H9 (cell line): ENCODE data around the gene SKAP1. TPM values are rescaled to one million over a fixed set of nuclear protein-coding genes. Genes with fewer than 3 reads are reported as not detected.

Source experiments
- DNase-seq: peaks from one replicate; pipeline ENCODE4 v3.0.0-alpha.2; 2017
- H2AFZ ChIP-seq: one replicate; pipeline ENCODE4 v1.6.1; 2013; ENCODE audit warnings: mild to moderate bottlenecking, low read length, control low read depth, moderate library complexity
- H2AK5ac ChIP-seq: 2 replicates; pipeline ENCODE4 v1.6.1; 2013; ENCODE audit warnings: low read length, control low read depth, mixed read lengths; ENCODE audit not compliant: insufficient read length
- H2BK120ac ChIP-seq: one replicate; pipeline ENCODE4 v1.6.1; 2013; ENCODE audit warnings: low read depth, mild to moderate bottlenecking, low read length, control low read depth, inconsistent platforms; ENCODE audit not compliant: poor library complexity, severe bottlenecking
- H2BK12ac ChIP-seq: 2 replicates; pipeline ENCODE4 v1.6.1; 2013; ENCODE audit warnings: low read length, control low read depth, mixed read lengths, low read depth; ENCODE audit not compliant: insufficient read length
- H2BK15ac ChIP-seq: 2 replicates; pipeline ENCODE4 v1.6.1; 2013; ENCODE audit warnings: low read depth, low read length, control low read depth
- H2BK20ac ChIP-seq: one replicate; pipeline ENCODE4 v1.6.1; 2013; ENCODE audit warnings: low read depth, mild to moderate bottlenecking, low read length, control low read depth, inconsistent platforms; ENCODE audit not compliant: poor library complexity, severe bottlenecking
- H2BK5ac ChIP-seq: 2 replicates; pipeline ENCODE4 v1.6.1; 2013; ENCODE audit warnings: low read length, control low read depth, mixed read lengths; ENCODE audit not compliant: insufficient read length
- H3K14ac ChIP-seq: 2 replicates; pipeline ENCODE4 v1.6.1; 2013; ENCODE audit warnings: low read length, control low read depth; ENCODE audit not compliant: insufficient read depth
- H3K18ac ChIP-seq: 2 replicates; pipeline ENCODE4 v1.6.1; 2013; ENCODE audit warnings: low read depth, mild to moderate bottlenecking, mixed read lengths, low read length, control low read depth; ENCODE audit not compliant: insufficient read length
- H3K23ac ChIP-seq: 2 replicates; pipeline ENCODE4 v1.6.1; 2013; ENCODE audit warnings: low read length, control low read depth, mixed read lengths, low read depth; ENCODE audit not compliant: insufficient read length
- H3K23me2 ChIP-seq: 2 replicates; pipeline ENCODE4 v1.6.1; 2013; ENCODE audit warnings: low read depth, mild to moderate bottlenecking, mixed read lengths, low read length, control low read depth; ENCODE audit not compliant: insufficient read length, poor library complexity, severe bottlenecking
- H3K27ac ChIP-seq: 2 replicates; pipeline ENCODE4 v1.5.1; 2013; ENCODE audit warnings: low read length, control low read depth, mixed read lengths, low read depth; ENCODE audit not compliant: insufficient read length
- H3K27me3 ChIP-seq: 2 replicates; pipeline ENCODE4 v1.6.1; 2013; ENCODE audit warnings: low read length, control low read depth, inconsistent platforms; ENCODE audit not compliant: insufficient read depth
- H3K4ac ChIP-seq: 2 replicates; pipeline ENCODE4 v1.6.1; 2013; ENCODE audit warnings: low read depth, mild to moderate bottlenecking, control low read depth, inconsistent platforms, low read length, moderate library complexity
- H3K4me1 ChIP-seq: 2 replicates; pipeline ENCODE4 v1.6.1; 2013; ENCODE audit warnings: low read length, control low read depth, inconsistent platforms; ENCODE audit not compliant: insufficient read depth
- H3K4me2 ChIP-seq: 2 replicates; pipeline ENCODE4 v1.6.1; 2013; ENCODE audit warnings: low read length, control low read depth, mixed read lengths; ENCODE audit not compliant: insufficient read length, insufficient read depth
- H3K56ac ChIP-seq: 2 replicates; pipeline ENCODE4 v1.6.1; 2013; ENCODE audit warnings: low read depth, mild to moderate bottlenecking, mixed read lengths, low read length, control low read depth; ENCODE audit not compliant: insufficient read length
- H3K79me1 ChIP-seq: 2 replicates; pipeline ENCODE4 v1.6.1; 2013; ENCODE audit warnings: low read depth, mild to moderate bottlenecking, moderate library complexity, low read length, control low read depth, inconsistent platforms; ENCODE audit not compliant: insufficient read depth, poor library complexity, severe bottlenecking
- H3K79me2 ChIP-seq: 2 replicates; pipeline ENCODE4 v1.6.1; 2013; ENCODE audit warnings: low read length, control low read depth, inconsistent platforms; ENCODE audit not compliant: insufficient read depth
- H3K9ac ChIP-seq: 2 replicates; pipeline ENCODE4 v1.6.1; 2013; ENCODE audit warnings: low read length, control low read depth, mixed read lengths; ENCODE audit not compliant: insufficient read length; ENCODE audit errors: extremely low read depth
- H3K9me3 ChIP-seq: one replicate; pipeline ENCODE4 v1.6.1; 2013; ENCODE audit warnings: low read depth, low read length, inconsistent platforms; ENCODE audit not compliant: control insufficient read depth
- H3T11ph ChIP-seq: one replicate; pipeline ENCODE4 v1.6.1; 2013; ENCODE audit warnings: mild to moderate bottlenecking, low read length, control low read depth, inconsistent platforms
- H4K20me1 ChIP-seq: one replicate; pipeline ENCODE4 v1.6.1; 2013; ENCODE audit not compliant: control insufficient read depth, insufficient read length, insufficient read depth
- H4K5ac ChIP-seq: 2 replicates; pipeline ENCODE4 v1.6.1; 2013; ENCODE audit warnings: low read depth, mild to moderate bottlenecking, mixed read lengths, low read length, control low read depth; ENCODE audit not compliant: insufficient read length
- H4K8ac ChIP-seq: replicated peaks from 2 replicates; pipeline ENCODE4 v1.6.1; 2013; ENCODE audit warnings: low read length, control low read depth, mixed read lengths, low read depth; ENCODE audit not compliant: insufficient read length
- H4K91ac ChIP-seq: 2 replicates; pipeline ENCODE4 v1.6.1; 2013; ENCODE audit warnings: low read depth, mild to moderate bottlenecking, moderate library complexity, mixed read lengths, low read length, control low read depth; ENCODE audit not compliant: insufficient read length
- H3K27ac Mint-ChIP-seq, 3 experiments: 2 replicates in 2 of 3; 3 replicates in 1 of 3; pipeline ENCODE4 v1.8.0; 2020 to 2021; ENCODE audit warnings: mixed read lengths in 3 of 3, mild to moderate bottlenecking in 1 of 3, moderate library complexity in 1 of 3
- H3K27me3 Mint-ChIP-seq: 2 replicates; pipeline ENCODE4 v1.8.0; 2021; ENCODE audit warnings: low read depth, mild to moderate bottlenecking, moderate library complexity, mixed read lengths
- H3K36me3 Mint-ChIP-seq, 3 experiments: 2 replicates in 2 of 3; 3 replicates in 1 of 3; pipeline ENCODE4 v1.8.0; 2020 to 2021; ENCODE audit warnings: low read depth in 3 of 3, mixed read lengths in 3 of 3; ENCODE audit not compliant: insufficient read depth in 1 of 3
- H3K4me1 Mint-ChIP-seq, 2 experiments: 2 replicates each; pipeline ENCODE4 v1.8.0; 2020; ENCODE audit warnings: mixed read lengths in 2 of 2
- H3K4me3 Mint-ChIP-seq, 2 experiments: 2 replicates in 1 of 2; 3 replicates in 1 of 2; pipeline ENCODE4 v1.8.0; 2020 to 2021; ENCODE audit warnings: mild to moderate bottlenecking in 2 of 2, mixed read lengths in 2 of 2, moderate library complexity in 1 of 2
- H3K9me3 Mint-ChIP-seq, 2 experiments: 2 replicates in 1 of 2; 3 replicates in 1 of 2; pipeline ENCODE4 v1.8.0; 2020; ENCODE audit warnings: mild to moderate bottlenecking in 2 of 2, mixed read lengths in 2 of 2, moderate library complexity in 1 of 2
- WGBS: extraction: QIAGEN DNeasy Blood & Tissue Kit; methylation state at CpG from one replicate; pipeline ENCODE4 v1.1.7; 2013; ENCODE audit warnings: missing lambda C conversion rate, low lambda C conversion rate, mixed read lengths; ENCODE audit not compliant: insufficient read length; ENCODE audit errors: extremely low coverage; 5-methylcytosine and 5-hydroxymethylcytosine counted together
- total RNA-seq: library from RNA; stranded (reverse); gene quantifications from 2 replicates; pipeline ENCODE4 v1.2.1, GENCODE V29; 2021
- TF ChIP-seq, protein P1 (sequence below): fragments of 200-600 bp; sonication (generic); conservative IDR thresholded peaks from 3 replicates; pipeline ENCODE4 v1.8.0; 2021; ENCODE audit warnings: antibody characterized with exemption, mild to moderate bottlenecking

The SKAP1 gene
- total RNA-seq, 1 experiment from 2014 or later, result not detected

DNA sequence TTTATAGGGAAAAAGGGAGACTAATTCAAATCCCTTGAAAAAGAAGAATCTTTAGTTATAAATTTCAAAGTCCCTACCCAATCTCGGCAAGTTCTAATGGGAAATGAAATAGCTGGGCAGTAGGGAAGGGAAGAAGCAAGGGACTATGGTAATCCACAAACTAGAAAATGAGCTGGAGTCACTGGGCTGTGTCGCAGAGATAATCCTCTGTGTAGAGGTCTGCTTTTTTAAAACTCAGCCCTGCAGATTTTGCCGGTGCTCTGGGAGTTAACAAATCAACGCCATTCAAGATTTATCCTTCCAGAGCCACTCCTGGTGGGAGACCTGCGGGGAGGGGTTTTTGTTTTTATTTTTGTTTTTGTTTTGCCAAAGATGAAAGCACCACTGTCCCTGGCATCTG is 301.6 kb downstream of the SKAP1 start:
- no peak overlapping the region for H3K27ac ChIP-seq
- peaks cover 9 to 16% of the 10 kb centered on the region in 2 experiments for H3K4me1 Mint-ChIP-seq
- no peak overlapping the region for H3T11ph ChIP-seq

More for the DNA sequence above, 301.6 kb downstream of the SKAP1 start:
- no peak overlapping the region for H3K14ac ChIP-seq
- H3K23ac ChIP-seq, result no peak overlapping the region
- Mint-ChIP-seq H3K4me3 (no peak overlapping the region), H3K27ac (no peak overlapping the region), H3K27me3 (no peaks in the 10 kb centered on the region), H3K36me3 (peaks cover 0 to 11% (median 6%) of the 10 kb centered on the region in 3 experiments; a peak in 4 of 7 replicates), H3K9me3 (no peaks in the 10 kb centered on the region; a peak in 1 of 5 replicates)
- no peak overlapping the region for H4K8ac ChIP-seq
- no peaks in the 10 kb centered on the region for H3K9me3 ChIP-seq
- DNase-seq, result no peak
- no peaks in the 10 kb centered on the region for H3K79me1 ChIP-seq
- no peak overlapping the region for H2AK5ac ChIP-seq
- H4K20me1 ChIP-seq, result no peaks in the 10 kb centered on the region
- no peak overlapping the region for H2BK5ac ChIP-seq
- H2BK12ac ChIP-seq, result no peak overlapping the region
- no peak overlapping the region for H3K18ac ChIP-seq
- no peak overlapping the region for H2AFZ ChIP-seq
- H2BK15ac ChIP-seq, result no peak overlapping the region
- H4K5ac ChIP-seq, result no peak overlapping the region
- no peaks in the 10 kb centered on the region for H3K79me2 ChIP-seq
- H3K56ac ChIP-seq, result no peak overlapping the region
- WGBS, result no CpG with 5 or more reads among the region's 5 CpGs
- no peak overlapping the region for H4K91ac ChIP-seq
- TF ChIP-seq, protein P1, sequence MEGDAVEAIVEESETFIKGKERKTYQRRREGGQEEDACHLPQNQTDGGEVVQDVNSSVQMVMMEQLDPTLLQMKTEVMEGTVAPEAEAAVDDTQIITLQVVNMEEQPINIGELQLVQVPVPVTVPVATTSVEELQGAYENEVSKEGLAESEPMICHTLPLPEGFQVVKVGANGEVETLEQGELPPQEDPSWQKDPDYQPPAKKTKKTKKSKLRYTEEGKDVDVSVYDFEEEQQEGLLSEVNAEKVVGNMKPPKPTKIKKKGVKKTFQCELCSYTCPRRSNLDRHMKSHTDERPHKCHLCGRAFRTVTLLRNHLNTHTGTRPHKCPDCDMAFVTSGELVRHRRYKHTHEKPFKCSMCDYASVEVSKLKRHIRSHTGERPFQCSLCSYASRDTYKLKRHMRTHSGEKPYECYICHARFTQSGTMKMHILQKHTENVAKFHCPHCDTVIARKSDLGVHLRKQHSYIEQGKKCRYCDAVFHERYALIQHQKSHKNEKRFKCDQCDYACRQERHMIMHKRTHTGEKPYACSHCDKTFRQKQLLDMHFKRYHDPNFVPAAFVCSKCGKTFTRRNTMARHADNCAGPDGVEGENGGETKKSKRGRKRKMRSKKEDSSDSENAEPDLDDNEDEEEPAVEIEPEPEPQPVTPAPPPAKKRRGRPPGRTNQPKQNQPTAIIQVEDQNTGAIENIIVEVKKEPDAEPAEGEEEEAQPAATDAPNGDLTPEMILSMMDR, result no peak
- no peak overlapping the region for H2BK120ac ChIP-seq
- H3K4me1 ChIP-seq, result no peaks in the 10 kb centered on the region
- no peak overlapping the region for H2BK20ac ChIP-seq
- H3K4me2 ChIP-seq, result no peak overlapping the region
- no peaks in the 10 kb centered on the region for H3K23me2 ChIP-seq
- H3K27me3 ChIP-seq, result no peaks in the 10 kb centered on the region
- no peak overlapping the region for H3K4ac ChIP-seq
- no peak overlapping the region for H3K9ac ChIP-seq
